ENCODE measurements around the gene GPR17. TPM values are rescaled to one million over a fixed set of nuclear protein-coding genes. Genes with fewer than 3 reads are reported as not detected.

The GPR17 gene
- total RNA-seq, 1 donor from 2014 or later: 0.18 TPM

- Histone ChIP-seq H3K9me3 (ENCODE audit: insufficient read depth, low read depth, low read length) (no peaks in the 10 kb centered on the region), H4K20me1 (ENCODE audit: insufficient read depth, low read length) (no peaks in the 10 kb centered on the region), H3K4me2 (ENCODE audit: low read length) (peak overlapping the region; percentile 67), H3K27me3 (ENCODE audit: insufficient read depth, low read length) (no peaks in the 10 kb centered on the region), H3K27ac (ENCODE audit: low read depth, low read length) (peak overlapping the region; percentile 76), H3K36me3 (ENCODE audit: insufficient read depth, low read length) (no peaks in the 10 kb centered on the region), H2AFZ (ENCODE audit: low read depth, low read length) (peak overlapping the region; percentile 44), H3K4me3 (ENCODE audit: insufficient read depth, low read depth, low read length) (no peak overlapping the region), H3K4me1 (ENCODE audit: insufficient read depth, low read length) (peaks cover 14% of the 10 kb centered on the region), H3K79me2 (ENCODE audit: insufficient read depth, low read length) (no peaks in the 10 kb centered on the region), H3K9ac (ENCODE audit: low read length) (peak overlapping the region; percentile 62)
- H3K9me3 Mint-ChIP-seq (ENCODE audit: unreplicated experiment): no peaks in the 10 kb centered on the region
- no peak overlapping the region for H3K4me3 Mint-ChIP-seq (ENCODE audit: unreplicated experiment)
- peak overlapping the region; percentile 85 for H3K27ac Mint-ChIP-seq (ENCODE audit: unreplicated experiment)
- TF ChIP-seq EZH2 (IDR thresholded peaks at IDR 0.05; ENCODE audit: insufficient read depth, low read length): no peak
- TF ChIP-seq, protein P1, sequence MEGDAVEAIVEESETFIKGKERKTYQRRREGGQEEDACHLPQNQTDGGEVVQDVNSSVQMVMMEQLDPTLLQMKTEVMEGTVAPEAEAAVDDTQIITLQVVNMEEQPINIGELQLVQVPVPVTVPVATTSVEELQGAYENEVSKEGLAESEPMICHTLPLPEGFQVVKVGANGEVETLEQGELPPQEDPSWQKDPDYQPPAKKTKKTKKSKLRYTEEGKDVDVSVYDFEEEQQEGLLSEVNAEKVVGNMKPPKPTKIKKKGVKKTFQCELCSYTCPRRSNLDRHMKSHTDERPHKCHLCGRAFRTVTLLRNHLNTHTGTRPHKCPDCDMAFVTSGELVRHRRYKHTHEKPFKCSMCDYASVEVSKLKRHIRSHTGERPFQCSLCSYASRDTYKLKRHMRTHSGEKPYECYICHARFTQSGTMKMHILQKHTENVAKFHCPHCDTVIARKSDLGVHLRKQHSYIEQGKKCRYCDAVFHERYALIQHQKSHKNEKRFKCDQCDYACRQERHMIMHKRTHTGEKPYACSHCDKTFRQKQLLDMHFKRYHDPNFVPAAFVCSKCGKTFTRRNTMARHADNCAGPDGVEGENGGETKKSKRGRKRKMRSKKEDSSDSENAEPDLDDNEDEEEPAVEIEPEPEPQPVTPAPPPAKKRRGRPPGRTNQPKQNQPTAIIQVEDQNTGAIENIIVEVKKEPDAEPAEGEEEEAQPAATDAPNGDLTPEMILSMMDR (IDR thresholded peaks at IDR 0.05; ENCODE audit: insufficient read depth, low read depth, low read length): no peak
- FAIRE-seq (no peak), DNase-seq (ENCODE audit: low read depth) (peak; percentile 71)
- H3K36me3 Mint-ChIP-seq (ENCODE audit: low read depth, unreplicated experiment): peaks cover 5% of the 10 kb centered on the region
- H3K27me3 Mint-ChIP-seq (ENCODE audit: low read depth, unreplicated experiment): no peaks in the 10 kb centered on the region
- H3K4me1 Mint-ChIP-seq (ENCODE audit: low read depth, unreplicated experiment): peaks cover 12% of the 10 kb centered on the region
Measured at GRCh38 chr2:127637725-127638252, 8.2 kb upstream of the GPR17 start.

GRCh38 chr2:127638361-127639110, 7.4 kb upstream of the GPR17 start:
- no peaks in the 10 kb centered on the region for H3K27me3 ChIP-seq (ENCODE audit: insufficient read depth, low read length)
- H3K9me3 ChIP-seq (ENCODE audit: insufficient read depth, low read depth, low read length): no peaks in the 10 kb centered on the region
- Mint-ChIP-seq H3K9me3 (ENCODE audit: unreplicated experiment) (no peaks in the 10 kb centered on the region), H3K27me3 (ENCODE audit: low read depth, unreplicated experiment) (no peaks in the 10 kb centered on the region), H3K4me3 (ENCODE audit: unreplicated experiment) (no peak overlapping the region), H3K4me1 (ENCODE audit: low read depth, unreplicated experiment) (peaks cover 12% of the 10 kb centered on the region), H3K27ac (ENCODE audit: unreplicated experiment) (peak overlapping the region; percentile 85), H3K36me3 (ENCODE audit: low read depth, unreplicated experiment) (peaks cover 5% of the 10 kb centered on the region)
- no peak for TF ChIP-seq EZH2 (IDR thresholded peaks at IDR 0.05; ENCODE audit: insufficient read depth, low read length)
- TF ChIP-seq, protein P1 (IDR thresholded peaks at IDR 0.05; ENCODE audit: insufficient read depth, low read depth, low read length): no peak
- peak overlapping the region; percentile 5 for H2AFZ ChIP-seq (ENCODE audit: low read depth, low read length)
- no peaks in the 10 kb centered on the region for H4K20me1 ChIP-seq (ENCODE audit: insufficient read depth, low read length)
- peak overlapping the region; percentile 76 for H3K27ac ChIP-seq (ENCODE audit: low read depth, low read length)
- peak overlapping the region; percentile 67 for H3K4me2 ChIP-seq (ENCODE audit: low read length)
- H3K9ac ChIP-seq (ENCODE audit: low read length): peak overlapping the region; percentile 62
- H3K4me1 ChIP-seq (ENCODE audit: insufficient read depth, low read length): peaks cover 14% of the 10 kb centered on the region
- no peak overlapping the region for H3K4me3 ChIP-seq (ENCODE audit: insufficient read depth, low read depth, low read length)
- no peaks in the 10 kb centered on the region for H3K79me2 ChIP-seq (ENCODE audit: insufficient read depth, low read length)
- FAIRE-seq (no peak), DNase-seq (ENCODE audit: low read depth) (no peak)
- H3K36me3 ChIP-seq (ENCODE audit: insufficient read depth, low read length): no peaks in the 10 kb centered on the region

DNA sequence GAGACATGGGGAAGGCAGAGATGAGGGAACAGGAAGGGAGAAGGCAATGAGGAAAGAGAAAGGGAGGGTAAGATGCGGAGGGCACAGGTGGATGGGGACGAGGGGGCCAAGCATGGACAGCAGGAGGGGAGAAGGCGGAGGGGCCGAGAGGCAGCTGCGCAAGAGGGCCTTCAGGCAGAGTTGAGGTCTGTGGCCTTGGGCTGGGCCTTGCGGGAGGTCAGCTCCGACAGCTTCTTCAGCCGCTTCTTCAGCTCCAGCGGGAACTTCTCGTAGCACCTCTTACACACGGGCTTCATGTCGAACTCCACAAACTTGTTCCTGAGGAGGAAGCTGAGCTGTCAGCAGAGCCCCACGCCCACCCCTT, 6.9 kb upstream of the GPR17 start:
- Mint-ChIP-seq H3K36me3 (ENCODE audit: low read depth, unreplicated experiment) (peaks cover 5% of the 10 kb centered on the region), H3K4me1 (ENCODE audit: low read depth, unreplicated experiment) (peaks cover 6% of the 10 kb centered on the region), H3K4me3 (ENCODE audit: unreplicated experiment) (peak overlapping the region; percentile 45), H3K27ac (ENCODE audit: unreplicated experiment) (no peak overlapping the region), H3K27me3 (ENCODE audit: low read depth, unreplicated experiment) (no peaks in the 10 kb centered on the region), H3K9me3 (ENCODE audit: unreplicated experiment) (no peaks in the 10 kb centered on the region)
- no peak overlapping the region for H3K4me2 ChIP-seq (ENCODE audit: low read length)
- no peaks in the 10 kb centered on the region for H3K27me3 ChIP-seq (ENCODE audit: insufficient read depth, low read length)
- no peaks in the 10 kb centered on the region for H3K9me3 ChIP-seq (ENCODE audit: insufficient read depth, low read depth, low read length)
- H3K36me3 ChIP-seq (ENCODE audit: insufficient read depth, low read length): no peaks in the 10 kb centered on the region
- no peak for DNase-seq (ENCODE audit: low read depth)
- peaks cover 14% of the 10 kb centered on the region for H3K4me1 ChIP-seq (ENCODE audit: insufficient read depth, low read length)
- TF ChIP-seq EZH2 (IDR thresholded peaks at IDR 0.05; ENCODE audit: insufficient read depth, low read length): no peak
- no peaks in the 10 kb centered on the region for H3K79me2 ChIP-seq (ENCODE audit: insufficient read depth, low read length)
- H3K27ac ChIP-seq (ENCODE audit: low read depth, low read length): no peak overlapping the region
- FAIRE-seq: no peak
- no peak overlapping the region for H2AFZ ChIP-seq (ENCODE audit: low read depth, low read length)
- H3K4me3 ChIP-seq (ENCODE audit: insufficient read depth, low read depth, low read length): no peak overlapping the region
- no peak overlapping the region for H3K9ac ChIP-seq (ENCODE audit: low read length)
- no peaks in the 10 kb centered on the region for H4K20me1 ChIP-seq (ENCODE audit: insufficient read depth, low read length)

All from astrocyte (in vitro differentiated cells and primary cell).